Measurements from ENCODE around the gene MEIOB.
"Not testable (repeated sequence)": the region's sequence is repeated elsewhere in the genome, so short reads cannot be mapped to it uniquely, and the experiment has no call there.

- TF ChIP-seq, protein P1, sequence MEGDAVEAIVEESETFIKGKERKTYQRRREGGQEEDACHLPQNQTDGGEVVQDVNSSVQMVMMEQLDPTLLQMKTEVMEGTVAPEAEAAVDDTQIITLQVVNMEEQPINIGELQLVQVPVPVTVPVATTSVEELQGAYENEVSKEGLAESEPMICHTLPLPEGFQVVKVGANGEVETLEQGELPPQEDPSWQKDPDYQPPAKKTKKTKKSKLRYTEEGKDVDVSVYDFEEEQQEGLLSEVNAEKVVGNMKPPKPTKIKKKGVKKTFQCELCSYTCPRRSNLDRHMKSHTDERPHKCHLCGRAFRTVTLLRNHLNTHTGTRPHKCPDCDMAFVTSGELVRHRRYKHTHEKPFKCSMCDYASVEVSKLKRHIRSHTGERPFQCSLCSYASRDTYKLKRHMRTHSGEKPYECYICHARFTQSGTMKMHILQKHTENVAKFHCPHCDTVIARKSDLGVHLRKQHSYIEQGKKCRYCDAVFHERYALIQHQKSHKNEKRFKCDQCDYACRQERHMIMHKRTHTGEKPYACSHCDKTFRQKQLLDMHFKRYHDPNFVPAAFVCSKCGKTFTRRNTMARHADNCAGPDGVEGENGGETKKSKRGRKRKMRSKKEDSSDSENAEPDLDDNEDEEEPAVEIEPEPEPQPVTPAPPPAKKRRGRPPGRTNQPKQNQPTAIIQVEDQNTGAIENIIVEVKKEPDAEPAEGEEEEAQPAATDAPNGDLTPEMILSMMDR (conservative IDR thresholded peaks at IDR 0.05; ENCODE audit: low read depth, low read length): not testable (repeated sequence)
- not testable (repeated sequence) for TF ChIP-seq EZH2 (IDR thresholded peaks at IDR 0.05; ENCODE audit: borderline replicate concordance, low read depth, low read length, poor library complexity, severe bottlenecking)
These were observed 4.1 kb upstream of the MEIOB start for GRCh38 chr16:1876066-1876465.
